Peyer's patch (tissue), 4 donors: ENCODE measurements around the gene RASSF6. TPM values are rescaled to one million over a fixed set of nuclear protein-coding genes. Genes with fewer than 3 reads are reported as not detected.
"Not testable (repeated sequence)": the region's sequence is repeated elsewhere in the genome, so short reads cannot be mapped to it uniquely, and the experiment has no call there.

Experiments
- DNase-seq, 3 donors: peaks; one replicate each; pipeline ENCODE4 v3.0.0-alpha.2; 2017 to 2019
- H3K27ac ChIP-seq, 4 donors: fragments of 200-600 bp; sonication (generic); one replicate each; pipeline ENCODE4 v1.5.1; 2016 to 2019
- H3K27me3 ChIP-seq, 2 donors: fragments of 200-600 bp; sonication (generic); one replicate each; pipeline ENCODE4 v1.5.1; 2019
- H3K36me3 ChIP-seq, 3 donors: fragments of 200-600 bp; sonication (generic); one replicate each; pipeline ENCODE4 v1.5.1; 2016 to 2019
- H3K4me1 ChIP-seq, 4 donors: fragments of 200-600 bp; sonication (generic); one replicate each; pipeline ENCODE4 v1.5.1; 2016 to 2019
- H3K4me3 ChIP-seq, 4 donors: fragments of 200-600 bp; sonication (generic); 1 replicate in 3 of 4; 2 replicates in 1 of 4; pipeline ENCODE4 v1.5.1; 2016 to 2019; ENCODE audit warnings: mild to moderate bottlenecking in 1 of 4
- H3K9me3 ChIP-seq, 4 donors: fragments of 200-600 bp; sonication (generic); one replicate each; pipeline ENCODE4 v1.5.1; 2016 to 2019; ENCODE audit warnings: mild to moderate bottlenecking in 1 of 4
- POLR2A ChIP-seq, 2 donors: fragments of 450-650 bp; IDR thresholded peaks; one replicate each; pipeline ENCODE4 v1.5.1; 2017; ENCODE audit warnings: antibody characterized with exemption in 2 of 2, mild to moderate bottlenecking in 2 of 2, moderate library complexity in 2 of 2
- total RNA-seq, 4 donors: library from RNA; depleted of rRNA; stranded (reverse); fragments of >200 nt; gene quantifications; one replicate each; pipeline ENCODE4 v1.1.0, GENCODE V29; 2016
- TF ChIP-seq, protein P1 (sequence below), 6 experiments: fragments of 450-650 bp in 4 of 6; fragments of 200-600 bp in 2 of 6; sonication (generic) in 1 of 6; IDR thresholded peaks; one replicate each; pipeline ENCODE4 v1.5.1; 2017 to 2019; ENCODE audit warnings: antibody characterized with exemption in 6 of 6, mild to moderate bottlenecking in 3 of 6, moderate library complexity in 1 of 6

RASSF6 gene
- total RNA-seq, 4 donors from 2014 or later: 37.3 to 48.7 (median 41.6) TPM

DNA sequence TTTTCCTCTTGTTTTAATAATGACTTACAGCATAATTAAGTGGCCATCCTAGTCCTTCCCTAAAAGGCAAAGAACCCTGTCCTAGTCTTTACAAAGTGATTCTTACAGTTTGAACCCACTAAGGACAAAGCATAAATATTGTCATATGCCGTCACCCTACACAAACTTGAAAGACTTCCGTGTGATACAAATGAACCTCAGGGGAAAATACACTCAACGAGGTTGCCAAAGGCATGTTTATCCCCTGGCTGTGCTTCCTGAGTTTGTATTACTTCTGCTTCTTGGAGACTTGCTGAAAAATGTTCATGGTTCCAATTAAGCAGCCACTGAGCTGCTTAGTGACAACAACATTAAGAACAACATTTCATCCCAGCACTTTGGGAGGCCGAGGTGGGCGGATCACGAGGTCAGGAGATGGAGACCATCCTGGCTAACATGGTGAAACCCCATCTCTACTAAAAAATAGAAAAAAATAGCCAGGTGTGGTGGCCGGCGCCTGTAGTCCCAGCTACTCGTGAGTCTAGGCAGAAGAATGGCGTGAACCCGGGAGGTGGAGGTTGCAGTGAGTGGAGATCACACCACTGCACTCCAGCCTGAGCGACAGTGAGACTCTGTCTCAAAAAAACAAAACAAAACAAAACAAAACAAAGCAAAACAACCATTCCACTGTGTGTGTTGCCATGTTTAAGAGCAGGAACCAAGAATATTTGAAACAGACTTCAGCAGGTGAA lies 16.2 kb downstream of the RASSF6 start:
- H3K27ac ChIP-seq: peak overlapping the region; percentile 57 to 79 (median 70)
- no peaks in the 10 kb centered on the region for H3K27me3 ChIP-seq
- H3K36me3 ChIP-seq: no peaks in the 10 kb centered on the region
- H3K9me3 ChIP-seq: no peaks in the 10 kb centered on the region
- H3K4me3 ChIP-seq: no peak overlapping the region
- DNase-seq: no peak
- TF ChIP-seq, protein P1, sequence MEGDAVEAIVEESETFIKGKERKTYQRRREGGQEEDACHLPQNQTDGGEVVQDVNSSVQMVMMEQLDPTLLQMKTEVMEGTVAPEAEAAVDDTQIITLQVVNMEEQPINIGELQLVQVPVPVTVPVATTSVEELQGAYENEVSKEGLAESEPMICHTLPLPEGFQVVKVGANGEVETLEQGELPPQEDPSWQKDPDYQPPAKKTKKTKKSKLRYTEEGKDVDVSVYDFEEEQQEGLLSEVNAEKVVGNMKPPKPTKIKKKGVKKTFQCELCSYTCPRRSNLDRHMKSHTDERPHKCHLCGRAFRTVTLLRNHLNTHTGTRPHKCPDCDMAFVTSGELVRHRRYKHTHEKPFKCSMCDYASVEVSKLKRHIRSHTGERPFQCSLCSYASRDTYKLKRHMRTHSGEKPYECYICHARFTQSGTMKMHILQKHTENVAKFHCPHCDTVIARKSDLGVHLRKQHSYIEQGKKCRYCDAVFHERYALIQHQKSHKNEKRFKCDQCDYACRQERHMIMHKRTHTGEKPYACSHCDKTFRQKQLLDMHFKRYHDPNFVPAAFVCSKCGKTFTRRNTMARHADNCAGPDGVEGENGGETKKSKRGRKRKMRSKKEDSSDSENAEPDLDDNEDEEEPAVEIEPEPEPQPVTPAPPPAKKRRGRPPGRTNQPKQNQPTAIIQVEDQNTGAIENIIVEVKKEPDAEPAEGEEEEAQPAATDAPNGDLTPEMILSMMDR (IDR thresholded peaks at IDR 0.05): no peak
- peaks cover 0 to 64% (median 9%) of the 10 kb centered on the region in 4 donors for H3K4me1 ChIP-seq

DNA sequence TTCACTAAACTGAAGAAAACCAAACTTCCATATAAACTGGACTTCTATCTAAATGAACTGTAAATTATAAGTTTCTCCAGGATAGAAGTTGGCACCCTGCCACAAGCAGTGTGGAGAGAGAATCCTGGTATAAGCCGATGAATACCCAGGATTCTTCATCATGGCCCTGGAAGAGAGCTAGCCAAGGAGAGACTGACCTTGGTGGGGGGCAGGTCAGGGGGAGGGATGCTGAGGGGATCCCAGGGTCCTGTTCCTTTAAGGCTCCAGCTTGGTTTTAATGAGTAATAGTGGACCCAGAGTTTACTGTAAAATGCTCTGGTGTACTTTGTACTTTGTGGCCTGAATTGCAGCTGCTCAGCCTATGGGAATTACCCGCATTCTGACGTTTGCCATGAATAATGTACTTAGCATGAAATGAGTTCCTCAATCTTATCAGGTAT lies 16.9 kb downstream of the RASSF6 start:
- H3K4me3 ChIP-seq: no peak overlapping the region
- TF ChIP-seq, protein P1 (IDR thresholded peaks at IDR 0.05): no peak
- TF ChIP-seq POLR2A (IDR thresholded peaks at IDR 0.05): no peak
- H3K4me1 ChIP-seq: peaks cover 0 to 56% (median 8%) of the 10 kb centered on the region in 4 donors
- H3K9me3 ChIP-seq: no peaks in the 10 kb centered on the region
- H3K27me3 ChIP-seq: no peaks in the 10 kb centered on the region
- H3K27ac ChIP-seq: peak overlapping the region; percentile 59 to 79 (median 70)
- H3K36me3 ChIP-seq: no peaks in the 10 kb centered on the region
- peak in 2 of 3 donors; percentile 62 to 79 for DNase-seq

DNA sequence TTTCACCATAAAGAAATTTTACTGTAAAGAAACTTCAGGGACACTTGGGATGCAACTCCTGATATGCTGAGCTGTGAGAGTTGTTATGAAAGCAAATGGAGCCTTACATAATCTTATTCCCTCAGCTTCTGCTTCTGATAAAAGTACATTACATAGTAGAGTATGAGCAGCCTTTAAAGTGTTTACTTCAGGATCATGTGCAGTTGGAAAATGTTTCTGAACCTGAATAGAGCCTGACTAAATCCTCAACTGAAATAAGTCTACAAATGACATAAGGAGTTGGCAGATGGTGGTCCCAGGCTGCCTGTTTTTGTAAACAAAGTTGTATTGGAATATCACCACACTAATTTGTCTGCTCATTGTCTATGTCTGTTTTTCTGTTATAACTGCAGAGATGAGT lies 19.3 kb downstream of the RASSF6 start:
- Histone ChIP-seq H3K36me3 (no peaks in the 10 kb centered on the region), H3K9me3 (no peaks in the 10 kb centered on the region), H3K27ac (no peak overlapping the region), H3K27me3 (no peaks in the 10 kb centered on the region), H3K4me3 (no peak overlapping the region), H3K4me1 (peaks cover 0 to 34% (median 3%) of the 10 kb centered on the region in 4 donors)
- no peak for TF ChIP-seq POLR2A (IDR thresholded peaks at IDR 0.05)
- TF ChIP-seq, protein P1 (IDR thresholded peaks at IDR 0.05): no peak
- DNase-seq: no peak

DNA sequence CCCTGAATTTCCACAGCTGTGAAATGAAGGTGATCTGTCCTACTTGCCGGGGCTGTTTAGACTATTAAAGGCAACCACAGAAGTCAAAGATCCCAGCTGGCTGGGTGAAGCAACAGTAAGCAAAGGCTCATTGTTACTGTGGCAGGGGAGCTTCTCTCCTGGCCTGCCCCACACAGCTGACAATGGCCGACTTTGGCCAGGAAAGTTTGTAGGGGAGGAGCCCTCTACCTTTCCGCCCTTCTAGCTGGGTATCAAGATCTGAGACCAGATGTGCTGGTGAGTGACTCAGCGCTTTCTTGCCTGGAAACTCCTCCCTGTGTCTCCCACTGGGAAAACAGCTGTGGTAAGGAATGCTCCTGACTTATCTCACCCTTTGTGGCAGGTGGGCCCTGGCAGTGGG lies 21.1 kb downstream of the RASSF6 start:
- DNase-seq: peak in 2 of 3 donors; percentile 77 to 84
- Histone ChIP-seq H3K27me3 (no peaks in the 10 kb centered on the region), H3K4me1 (peaks cover 0 to 30% (median 3%) of the 10 kb centered on the region in 4 donors), H3K9me3 (no peaks in the 10 kb centered on the region), H3K4me3 (no peak overlapping the region), H3K36me3 (no peaks in the 10 kb centered on the region), H3K27ac (peak overlapping the region; percentile 29 to 85 (median 42))
- no peak for TF ChIP-seq POLR2A (IDR thresholded peaks at IDR 0.05)
- TF ChIP-seq, protein P1 (IDR thresholded peaks at IDR 0.05): no peak

DNA sequence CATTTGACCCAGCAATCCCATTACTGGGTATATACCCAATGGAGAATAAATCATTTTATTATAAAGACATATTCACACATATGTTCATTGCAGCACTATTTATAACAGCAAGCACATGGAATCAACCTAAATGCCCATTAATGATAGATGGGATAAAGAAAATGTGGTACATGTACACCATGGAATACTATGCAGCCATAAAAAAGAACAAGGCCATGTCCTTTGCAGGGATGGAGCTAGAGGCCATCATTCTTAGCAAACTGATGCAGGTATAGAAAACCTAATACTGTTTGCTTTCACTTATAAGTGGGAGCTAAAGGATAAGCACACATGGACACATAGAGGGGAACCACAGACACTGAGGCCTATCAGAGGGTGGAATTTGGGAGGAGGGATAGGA lies 22.6 kb downstream of the RASSF6 start:
- Histone ChIP-seq H3K27me3 (no peaks in the 10 kb centered on the region), H3K36me3 (no peaks in the 10 kb centered on the region), H3K4me3 (no peak overlapping the region), H3K4me1 (peaks cover 0 to 16% (median 2%) of the 10 kb centered on the region in 4 donors), H3K9me3 (no peaks in the 10 kb centered on the region), H3K27ac (no peak overlapping the region)
- no peak for TF ChIP-seq POLR2A (IDR thresholded peaks at IDR 0.05)
- TF ChIP-seq, protein P1 (IDR thresholded peaks at IDR 0.05): no peak
- no peak for DNase-seq

DNA sequence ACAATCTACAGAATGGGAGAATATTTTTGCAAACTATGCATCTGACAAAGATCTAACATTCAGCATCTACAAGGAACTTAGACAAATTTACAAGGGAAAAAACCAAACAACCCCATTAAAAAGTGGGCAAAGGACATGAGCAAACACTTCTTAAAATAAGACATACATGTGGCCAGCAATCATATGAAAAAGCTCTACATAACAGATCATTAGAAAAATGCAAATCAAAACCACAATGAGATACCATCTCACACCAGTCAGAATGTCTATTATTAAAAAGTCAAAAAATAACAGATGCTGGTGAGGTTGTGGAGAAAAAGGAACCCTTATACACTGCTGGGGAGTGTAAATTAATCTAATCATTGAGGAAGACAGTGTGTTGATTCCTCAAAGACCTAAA lies 23.1 kb downstream of the RASSF6 start:
- H3K4me1 ChIP-seq: peaks cover 0 to 14% (median 2%) of the 10 kb centered on the region in 4 donors
- not testable (repeated sequence) for H3K27me3 ChIP-seq, H3K36me3 ChIP-seq, DNase-seq, H3K27ac ChIP-seq, H3K9me3 ChIP-seq, H3K4me3 ChIP-seq
